ENCODE results near the gene BCAS1.

GRCh38 chr20:53970232-53970631 is 100.2 kb downstream of the BCAS1 start:
- no peak for TF ChIP-seq CTCF (IDR thresholded peaks at IDR 0.05)
- TF ChIP-seq EZH2 (IDR thresholded peaks at IDR 0.05; ENCODE audit: borderline replicate concordance, insufficient read depth, low read depth, low read length, poor library complexity, severe bottlenecking), result no peak

Data from B cell (primary cell).